ENCODE data around the gene CEP170B. TPM values are rescaled to one million over a fixed set of nuclear protein-coding genes. Genes with fewer than 3 reads are reported as not detected.

Gene CEP170B
- total and polyA plus RNA-seq, 2 donors (not counting 3 experiments of a cell fraction or from before 2014, with no cell fraction given): 13.9 to 38.6 TPM

GRCh38 chr14:104859900-104860299, 5.2 kb upstream of the CEP170B start:
- no peaks in the 10 kb centered on the region for H3K36me3 ChIP-seq (ENCODE audit: control insufficient read depth in 2 of 2, extremely low read depth in 1 of 2, insufficient read depth in 2 of 2, low read length in 2 of 2)
- DNase-seq (ENCODE audit: low read depth, low spot score) (no peak), FAIRE-seq (no peak)
- H3K9ac ChIP-seq (replicated peaks; ENCODE audit: extremely low read depth, insufficient read depth, low read length): no peak overlapping the region
- no peak for TF ChIP-seq CTCF (IDR thresholded peaks at IDR 0.05; ENCODE audit: extremely low read depth in 1 of 2, insufficient read depth in 1 of 2, low read depth in 1 of 2, low read length in 2 of 2)
- no peak for TF ChIP-seq JUN (IDR thresholded peaks at IDR 0.05; ENCODE audit: borderline replicate concordance, insufficient read depth, insufficient read length, low read depth)
- TF ChIP-seq EZH2 (IDR thresholded peaks at IDR 0.05; ENCODE audit: borderline replicate concordance, low read depth, low read length, severe bottlenecking): no peak
- TF ChIP-seq GATA2 (IDR thresholded peaks at IDR 0.05; ENCODE audit: insufficient read depth, insufficient read length, low read depth, low read length): no peak
- no peak for TF ChIP-seq MYC (IDR thresholded peaks at IDR 0.05; ENCODE audit: low read depth, low read length)
- no peaks in the 10 kb centered on the region for H3K9me3 ChIP-seq (replicated peaks; ENCODE audit: control insufficient read depth, insufficient read depth, low read length)
- no peaks in the 10 kb centered on the region for H3K4me1 ChIP-seq (ENCODE audit: control insufficient read depth, extremely low read depth, insufficient read depth, low read length)
- H3K27me3 ChIP-seq (ENCODE audit: control insufficient read depth in 2 of 2, insufficient read depth in 2 of 2, low read length in 2 of 2): peaks cover 13 to 16% of the 10 kb centered on the region in 2 experiments
- no peaks in the 10 kb centered on the region for H3K79me2 ChIP-seq (ENCODE audit: control insufficient read depth, insufficient read depth, low read length)
- H3K4me2 ChIP-seq (ENCODE audit: insufficient read depth, low read length): no peak overlapping the region
- dilution Hi-C loops (cut with MboI; ENCODE audit: extremely low pct_ligation_motif_present, low sequenced_read_pairs): no loop called here
- H3K9me1 ChIP-seq (replicated peaks; ENCODE audit: control insufficient read depth, extremely low read depth, insufficient read depth, low read length): no peaks in the 10 kb centered on the region
- BruUV-seq (replicated peaks): no TSS peak
- ChIA-PET POLR2A (no interaction called here), CTCF (no interaction called here)
- no peaks in the 10 kb centered on the region for H4K20me1 ChIP-seq (replicated peaks; ENCODE audit: control insufficient read depth, extremely low read depth, insufficient read depth, low read length)
- no peak overlapping the region for H2AFZ ChIP-seq (ENCODE audit: low read depth, low read length)
- intact Hi-C loops (cut with micrococcal nuclease): no loop called here
- H3K27ac ChIP-seq (ENCODE audit: insufficient read depth, low read depth, low read length): no peak overlapping the region
- no peak overlapping the region for H3K4me3 ChIP-seq (replicated peaks in 1 of 3; ENCODE audit: insufficient read depth in 1 of 3, low read depth in 1 of 3, low read length in 3 of 3)

GRCh38 chr14:104860414-104860813, 4.7 kb upstream of the CEP170B start:
- no peaks in the 10 kb centered on the region for H3K9me1 ChIP-seq (replicated peaks; ENCODE audit: control insufficient read depth, extremely low read depth, insufficient read depth, low read length)
- H3K79me2 ChIP-seq (ENCODE audit: control insufficient read depth, insufficient read depth, low read length): no peaks in the 10 kb centered on the region
- CTCF ChIA-PET: no interaction called here
- no peak for FAIRE-seq
- H3K4me1 ChIP-seq (ENCODE audit: control insufficient read depth, extremely low read depth, insufficient read depth, low read length): no peaks in the 10 kb centered on the region
- peaks cover 13 to 16% of the 10 kb centered on the region in 2 experiments for H3K27me3 ChIP-seq (ENCODE audit: control insufficient read depth in 2 of 2, insufficient read depth in 2 of 2, low read length in 2 of 2)
- TF ChIP-seq GATA2 (IDR thresholded peaks at IDR 0.05; ENCODE audit: insufficient read depth, insufficient read length, low read depth, low read length): no peak
- TF ChIP-seq CTCF (IDR thresholded peaks at IDR 0.05; ENCODE audit: extremely low read depth in 1 of 2, insufficient read depth in 1 of 2, low read depth in 1 of 2, low read length in 2 of 2): no peak
- no peak for TF ChIP-seq POLR2AphosphoS5 (IDR thresholded peaks at IDR 0.05; ENCODE audit: insufficient read depth, low read depth, low read length)
- TF ChIP-seq JUN (IDR thresholded peaks at IDR 0.05; ENCODE audit: borderline replicate concordance, insufficient read depth, insufficient read length, low read depth): no peak
- no peak for TF ChIP-seq MYC (IDR thresholded peaks at IDR 0.05; ENCODE audit: low read depth, low read length)
- TF ChIP-seq EZH2 (IDR thresholded peaks at IDR 0.05; ENCODE audit: borderline replicate concordance, low read depth, low read length, severe bottlenecking): no peak
- no peak for TF ChIP-seq MAX (IDR thresholded peaks at IDR 0.05; ENCODE audit: insufficient read depth, insufficient read length)
- no peak for TF ChIP-seq POLR2A (IDR thresholded peaks at IDR 0.05; ENCODE audit: low read depth, low read length)
- TF ChIP-seq FOS (IDR thresholded peaks at IDR 0.05; ENCODE audit: borderline replicate concordance, insufficient read depth, low read length): no peak
- H3K4me2 ChIP-seq (ENCODE audit: insufficient read depth, low read length): no peak overlapping the region
- DNase-seq (ENCODE audit: low read depth, low spot score): no peak
- POLR2A ChIA-PET: no interaction called here
- no peaks in the 10 kb centered on the region for H3K36me3 ChIP-seq (ENCODE audit: control insufficient read depth in 2 of 2, extremely low read depth in 1 of 2, insufficient read depth in 2 of 2, low read length in 2 of 2)
- no peak overlapping the region for H2AFZ ChIP-seq (ENCODE audit: low read depth, low read length)
- H3K9me3 ChIP-seq (replicated peaks; ENCODE audit: control insufficient read depth, insufficient read depth, low read length): no peaks in the 10 kb centered on the region
- dilution Hi-C loops (cut with MboI; ENCODE audit: extremely low pct_ligation_motif_present, low sequenced_read_pairs) (no loop called here), intact Hi-C loops (cut with micrococcal nuclease) (no loop called here)
- no peak overlapping the region for H3K9ac ChIP-seq (replicated peaks; ENCODE audit: extremely low read depth, insufficient read depth, low read length)
- H4K20me1 ChIP-seq (replicated peaks; ENCODE audit: control insufficient read depth, extremely low read depth, insufficient read depth, low read length): no peaks in the 10 kb centered on the region
- H3K4me3 ChIP-seq (replicated peaks in 1 of 3; ENCODE audit: insufficient read depth in 1 of 3, low read depth in 1 of 3, low read length in 3 of 3): no peak overlapping the region
- BruUV-seq (replicated peaks): no TSS peak
- no peak overlapping the region for H3K27ac ChIP-seq (ENCODE audit: insufficient read depth, low read depth, low read length)
